Right renal cortex interstitium (tissue), 3 donors: ENCODE data around the gene ATG10. TPM values are rescaled to one million over a fixed set of nuclear protein-coding genes. Genes with fewer than 3 reads are reported as not detected.

ENCODE experiments used
- DNase-seq, 3 donors: peaks; one replicate each; pipeline ENCODE4 v3.0.0-alpha.2; 2013; ENCODE audit warnings: low read depth in 3 of 3, low spot score in 2 of 3
- polyA plus RNA-seq, 3 donors: library from polyadenylated mRNA; unstranded; fragments of 120-200 nt; gene quantifications; one replicate each; pipeline ENCODE4 v1.2.1, GENCODE V29; 2013; ENCODE audit not compliant: insufficient read length in 3 of 3

The ATG10 gene
- polyA plus RNA-seq, 3 donors = 12.4 to 15.8 (median 15.5) TPM

- no peak for DNase-seq
Measured at GRCh38 chr5:82160948-82161347, 189.1 kb downstream of the ATG10 start.

GRCh38 chr5:82162573-82162972, 190.8 kb downstream of the ATG10 start:
- DNase-seq = no peak

- DNase-seq = no peak
Measured at GRCh38 chr5:82163452-82164175, 191.8 kb downstream of the ATG10 start.

- DNase-seq = peak in 1 of 3 donors; percentile 3
Measured at GRCh38 chr5:82164176-82164976, 192.6 kb downstream of the ATG10 start.

GRCh38 chr5:82164977-82165713, 193.3 kb downstream of the ATG10 start:
- DNase-seq = peak in 1 of 3 donors; percentile 1

- DNase-seq = peak; percentile 71 to 75 (median 72)
Measured at GRCh38 chr5:82165740-82166530, 194.1 kb downstream of the ATG10 start.

GRCh38 chr5:82167372-82167935, 195.6 kb downstream of the ATG10 start:
- no peak for DNase-seq

- no peak for DNase-seq
Measured at GRCh38 chr5:82168294-82168693, 196.5 kb downstream of the ATG10 start.

- no peak for DNase-seq
Measured at GRCh38 chr5:82169892-82170291, 198.1 kb downstream of the ATG10 start.

GRCh38 chr5:82174128-82174918, 202.5 kb downstream of the ATG10 start:
- peak in 1 of 3 donors; percentile 12 for DNase-seq

GRCh38 chr5:82174919-82175219, 203.0 kb downstream of the ATG10 start:
- no peak for DNase-seq

GRCh38 chr5:82176115-82176814, 204.4 kb downstream of the ATG10 start:
- DNase-seq = no peak

GRCh38 chr5:82178378-82178777, 206.6 kb downstream of the ATG10 start:
- DNase-seq = no peak

GRCh38 chr5:82182662-82183061, 210.8 kb downstream of the ATG10 start:
- no peak for DNase-seq

- no peak for DNase-seq
Measured at GRCh38 chr5:82183828-82184227, 212.0 kb downstream of the ATG10 start.

- no peak for DNase-seq
Measured at GRCh38 chr5:82185851-82186250, 214.0 kb downstream of the ATG10 start.

GRCh38 chr5:82197550-82197949, 225.7 kb downstream of the ATG10 start:
- no peak for DNase-seq

- DNase-seq = no peak
Measured at GRCh38 chr5:82204567-82204966, 232.7 kb downstream of the ATG10 start.

- DNase-seq = no peak
Measured at GRCh38 chr5:82205005-82205404, 233.2 kb downstream of the ATG10 start.
